ENCODE data around the gene HNF1A.
"Not testable (repeated sequence)": the region's sequence is repeated elsewhere in the genome, so short reads cannot be mapped to it uniquely, and the experiment has no call there.

Gene HNF1A

GRCh38 chr12:120940799-120941198 is 37.5 kb upstream of the HNF1A start:
- Histone ChIP-seq H3K4me1 (ENCODE audit: control insufficient read depth, insufficient read depth, low read length) (no peaks in the 10 kb centered on the region), H3K27ac (ENCODE audit: insufficient read depth, low read depth, low read length, poor library complexity, severe bottlenecking) (no peak overlapping the region), H3K9me3 (ENCODE audit: control insufficient read depth, low read length) (no peaks in the 10 kb centered on the region), H3K27me3 (ENCODE audit: control insufficient read depth, insufficient read depth, low read length, poor library complexity, severe bottlenecking) (no peaks in the 10 kb centered on the region), H3K36me3 (ENCODE audit: control insufficient read depth, insufficient read depth, low read length) (no peaks in the 10 kb centered on the region), H3K4me3 (ENCODE audit: insufficient read depth, low read depth, low read length) (no peak overlapping the region)
- 92 to 93% methylated on average over 4 to 5 of the region's 5 CpGs for WGBS, 2 experiments

- H3K27ac ChIP-seq (ENCODE audit: insufficient read depth, low read depth, low read length, poor library complexity, severe bottlenecking) = no peak overlapping the region
- no peaks in the 10 kb centered on the region for H3K36me3 ChIP-seq (ENCODE audit: control insufficient read depth, insufficient read depth, low read length)
- no peak overlapping the region for H3K4me3 ChIP-seq (ENCODE audit: insufficient read depth, low read depth, low read length)
- WGBS, 2 experiments = 97% methylated on average over 4 of the region's 4 CpGs
- no peaks in the 10 kb centered on the region for H3K4me1 ChIP-seq (ENCODE audit: control insufficient read depth, insufficient read depth, low read length)
- H3K27me3 ChIP-seq (ENCODE audit: control insufficient read depth, insufficient read depth, low read length, poor library complexity, severe bottlenecking) = no peaks in the 10 kb centered on the region
- H3K9me3 ChIP-seq (ENCODE audit: control insufficient read depth, low read length) = no peaks in the 10 kb centered on the region
These were observed 36.9 kb upstream of the HNF1A start for GRCh38 chr12:120941412-120941811.

- H3K27ac ChIP-seq (ENCODE audit: insufficient read depth, low read depth, low read length, poor library complexity, severe bottlenecking) = no peak overlapping the region
- no peaks in the 10 kb centered on the region for H3K9me3 ChIP-seq (ENCODE audit: control insufficient read depth, low read length)
- 82 to 83% methylated on average over 2 of the region's 3 CpGs for WGBS, 2 experiments
- no peak overlapping the region for H3K4me3 ChIP-seq (ENCODE audit: insufficient read depth, low read depth, low read length)
- H3K27me3 ChIP-seq (ENCODE audit: control insufficient read depth, insufficient read depth, low read length, poor library complexity, severe bottlenecking) = no peaks in the 10 kb centered on the region
- no peaks in the 10 kb centered on the region for H3K36me3 ChIP-seq (ENCODE audit: control insufficient read depth, insufficient read depth, low read length)
- no peaks in the 10 kb centered on the region for H3K4me1 ChIP-seq (ENCODE audit: control insufficient read depth, insufficient read depth, low read length)
These were observed 36.4 kb upstream of the HNF1A start for GRCh38 chr12:120941846-120942405.

GRCh38 chr12:120943482-120943881 is 34.9 kb upstream of the HNF1A start:
- 89 to 98% methylated on average over 3 of the region's 3 CpGs for WGBS, 2 experiments
- H3K4me1 ChIP-seq (ENCODE audit: control insufficient read depth, insufficient read depth, low read length) = no peaks in the 10 kb centered on the region
- no peak overlapping the region for H3K27ac ChIP-seq (ENCODE audit: insufficient read depth, low read depth, low read length, poor library complexity, severe bottlenecking)
- no peak overlapping the region for H3K4me3 ChIP-seq (ENCODE audit: insufficient read depth, low read depth, low read length)
- no peaks in the 10 kb centered on the region for H3K27me3 ChIP-seq (ENCODE audit: control insufficient read depth, insufficient read depth, low read length, poor library complexity, severe bottlenecking)
- no peaks in the 10 kb centered on the region for H3K9me3 ChIP-seq (ENCODE audit: control insufficient read depth, low read length)
- no peaks in the 10 kb centered on the region for H3K36me3 ChIP-seq (ENCODE audit: control insufficient read depth, insufficient read depth, low read length)

- Histone ChIP-seq H3K27me3 (ENCODE audit: control insufficient read depth, insufficient read depth, low read length, poor library complexity, severe bottlenecking) (no peaks in the 10 kb centered on the region), H3K27ac (ENCODE audit: insufficient read depth, low read depth, low read length, poor library complexity, severe bottlenecking) (no peak overlapping the region), H3K4me3 (ENCODE audit: insufficient read depth, low read depth, low read length) (no peak overlapping the region), H3K36me3 (ENCODE audit: control insufficient read depth, insufficient read depth, low read length) (no peaks in the 10 kb centered on the region), H3K4me1 (ENCODE audit: control insufficient read depth, insufficient read depth, low read length) (no peaks in the 10 kb centered on the region), H3K9me3 (ENCODE audit: control insufficient read depth, low read length) (no peaks in the 10 kb centered on the region)
- 52 to 55% methylated on average over 9 of the region's 9 CpGs for WGBS, 2 experiments
These were observed 33.6 kb upstream of the HNF1A start for GRCh38 chr12:120944645-120945217.

GRCh38 chr12:120945516-120945915 is 32.8 kb upstream of the HNF1A start:
- not testable (repeated sequence) for H3K27ac ChIP-seq (ENCODE audit: insufficient read depth, low read depth, low read length, poor library complexity, severe bottlenecking); H3K27me3 ChIP-seq (ENCODE audit: control insufficient read depth, insufficient read depth, low read length, poor library complexity, severe bottlenecking); H3K4me1 ChIP-seq (ENCODE audit: control insufficient read depth, insufficient read depth, low read length); H3K36me3 ChIP-seq (ENCODE audit: control insufficient read depth, insufficient read depth, low read length); H3K9me3 ChIP-seq (ENCODE audit: control insufficient read depth, low read length); H3K4me3 ChIP-seq (ENCODE audit: insufficient read depth, low read depth, low read length)
- 83 to 95% methylated on average over 6 of the region's 6 CpGs for WGBS, 2 experiments

- 94% methylated on average over 31 of the region's 31 CpGs for WGBS, 2 experiments
- H3K27me3 ChIP-seq (ENCODE audit: control insufficient read depth, insufficient read depth, low read length, poor library complexity, severe bottlenecking); H3K9me3 ChIP-seq (ENCODE audit: control insufficient read depth, low read length); H3K4me3 ChIP-seq (ENCODE audit: insufficient read depth, low read depth, low read length); H3K27ac ChIP-seq (ENCODE audit: insufficient read depth, low read depth, low read length, poor library complexity, severe bottlenecking); H3K36me3 ChIP-seq (ENCODE audit: control insufficient read depth, insufficient read depth, low read length); H3K4me1 ChIP-seq (ENCODE audit: control insufficient read depth, insufficient read depth, low read length): not testable (repeated sequence)
These were observed 28.0 kb upstream of the HNF1A start for GRCh38 chr12:120950260-120950799.

- no peak overlapping the region for H3K4me3 ChIP-seq (ENCODE audit: insufficient read depth, low read depth, low read length)
- no peaks in the 10 kb centered on the region for H3K27me3 ChIP-seq (ENCODE audit: control insufficient read depth, insufficient read depth, low read length, poor library complexity, severe bottlenecking)
- H3K27ac ChIP-seq (ENCODE audit: insufficient read depth, low read depth, low read length, poor library complexity, severe bottlenecking) = no peak overlapping the region
- H3K4me1 ChIP-seq (ENCODE audit: control insufficient read depth, insufficient read depth, low read length) = no peaks in the 10 kb centered on the region
- H3K36me3 ChIP-seq (ENCODE audit: control insufficient read depth, insufficient read depth, low read length) = no peaks in the 10 kb centered on the region
- no peaks in the 10 kb centered on the region for H3K9me3 ChIP-seq (ENCODE audit: control insufficient read depth, low read length)
- WGBS, 2 experiments = 93 to 95% methylated on average over 5 of the region's 5 CpGs
These were observed 27.5 kb upstream of the HNF1A start for GRCh38 chr12:120950807-120951206.

- no peaks in the 10 kb centered on the region for H3K27me3 ChIP-seq (ENCODE audit: control insufficient read depth, insufficient read depth, low read length, poor library complexity, severe bottlenecking)
- H3K9me3 ChIP-seq (ENCODE audit: control insufficient read depth, low read length) = no peaks in the 10 kb centered on the region
- WGBS, 2 experiments = 78 to 83% methylated on average over 4 of the region's 4 CpGs
- no peak overlapping the region for H3K27ac ChIP-seq (ENCODE audit: insufficient read depth, low read depth, low read length, poor library complexity, severe bottlenecking)
- H3K36me3 ChIP-seq (ENCODE audit: control insufficient read depth, insufficient read depth, low read length) = no peaks in the 10 kb centered on the region
- H3K4me1 ChIP-seq (ENCODE audit: control insufficient read depth, insufficient read depth, low read length) = no peaks in the 10 kb centered on the region
- no peak overlapping the region for H3K4me3 ChIP-seq (ENCODE audit: insufficient read depth, low read depth, low read length)
These were observed 23.1 kb upstream of the HNF1A start for GRCh38 chr12:120955232-120955631.

GRCh38 chr12:120956579-120957300 is 21.6 kb upstream of the HNF1A start:
- WGBS, 2 experiments = 95% methylated on average over 5 of the region's 5 CpGs
- H3K4me1 ChIP-seq (ENCODE audit: control insufficient read depth, insufficient read depth, low read length) = no peaks in the 10 kb centered on the region
- no peak overlapping the region for H3K4me3 ChIP-seq (ENCODE audit: insufficient read depth, low read depth, low read length)
- no peaks in the 10 kb centered on the region for H3K36me3 ChIP-seq (ENCODE audit: control insufficient read depth, insufficient read depth, low read length)
- no peaks in the 10 kb centered on the region for H3K27me3 ChIP-seq (ENCODE audit: control insufficient read depth, insufficient read depth, low read length, poor library complexity, severe bottlenecking)
- no peaks in the 10 kb centered on the region for H3K9me3 ChIP-seq (ENCODE audit: control insufficient read depth, low read length)
- no peak overlapping the region for H3K27ac ChIP-seq (ENCODE audit: insufficient read depth, low read depth, low read length, poor library complexity, severe bottlenecking)

Measured in ectodermal cell (in vitro differentiated cells).